Globus pallidus (tissue), 1 donor: ENCODE results near the gene KIFAP3.
A peak's percentile ranks its signal among the peaks of the same experiment; 100 is the strongest.

Source experiments
- DNase-seq: peaks from one replicate; pipeline ENCODE4 v3.0.0-alpha.2; 2015; ENCODE audit warnings: low spot score

KIFAP3 gene

GRCh38 chr1:169985757-169986156, 88.7 kb downstream of the KIFAP3 start:
- DNase-seq = no peak

DNA sequence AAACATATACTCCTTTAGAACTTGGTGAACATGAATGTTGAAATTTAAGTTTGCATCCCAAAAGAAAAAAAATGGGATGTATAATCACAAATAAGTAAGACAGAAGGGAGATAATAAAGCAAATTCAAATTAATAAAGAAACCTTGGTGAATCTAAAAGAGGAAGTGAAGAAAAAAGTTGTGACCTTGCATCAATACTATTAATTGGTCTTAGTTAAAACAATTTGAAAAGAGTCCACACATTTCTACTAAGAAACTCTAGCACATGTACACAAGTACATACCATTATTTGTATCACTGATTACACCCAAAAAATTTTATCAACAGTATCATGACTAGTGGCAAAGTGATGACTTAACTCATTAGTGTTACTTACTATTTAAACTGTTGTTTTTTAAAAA, 100.4 kb downstream of the KIFAP3 start:
- no peak for DNase-seq

GRCh38 chr1:169970114-169970513, 104.4 kb downstream of the KIFAP3 start:
- no peak for DNase-seq

DNA sequence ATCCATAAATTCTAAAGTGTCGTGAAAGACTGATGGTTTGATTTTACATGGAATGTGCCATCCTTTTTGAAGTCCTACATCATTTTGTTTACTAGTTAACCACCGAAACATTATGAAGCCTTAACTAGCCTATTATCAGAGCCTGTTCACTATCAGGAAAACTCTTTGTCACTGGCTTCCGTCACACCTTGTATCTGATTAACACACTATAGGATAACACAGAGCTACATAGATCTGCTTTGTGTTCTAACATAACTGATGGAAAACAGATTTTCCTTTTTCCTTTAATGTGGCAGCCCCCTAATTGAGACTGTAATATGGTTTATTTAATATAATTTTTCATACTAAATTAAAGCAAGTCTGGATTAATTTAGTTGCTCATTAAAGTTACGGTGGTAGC, 106.3 kb downstream of the KIFAP3 start:
- no peak for DNase-seq

- no peak for DNase-seq
These were observed 110.3 kb downstream of the KIFAP3 start for GRCh38 chr1:169964206-169964605.

GRCh38 chr1:169959686-169960085, 114.8 kb downstream of the KIFAP3 start:
- no peak for DNase-seq

DNA sequence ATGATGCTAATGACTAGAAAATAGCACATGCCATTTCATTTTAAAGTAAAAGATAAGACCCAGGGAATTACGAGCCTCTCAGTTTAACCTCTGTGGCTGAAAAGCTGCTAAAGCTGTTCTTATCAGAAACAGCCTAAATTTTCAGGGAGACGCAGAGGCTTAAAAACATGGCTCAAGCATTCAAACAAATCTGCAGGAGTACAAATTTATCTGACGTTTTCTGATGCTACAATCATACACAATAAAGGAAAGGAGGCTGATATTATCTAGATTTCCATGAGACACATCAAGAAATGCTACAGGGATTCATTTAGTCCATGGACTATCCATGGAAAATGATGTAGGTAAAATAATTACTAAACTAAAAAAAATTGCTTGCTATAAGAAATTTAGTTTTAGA, 115.5 kb downstream of the KIFAP3 start:
- DNase-seq = no peak

GRCh38 chr1:169957884-169958283, 116.6 kb downstream of the KIFAP3 start:
- no peak for DNase-seq

GRCh38 chr1:169951108-169951507, 123.4 kb downstream of the KIFAP3 start:
- no peak for DNase-seq

DNA sequence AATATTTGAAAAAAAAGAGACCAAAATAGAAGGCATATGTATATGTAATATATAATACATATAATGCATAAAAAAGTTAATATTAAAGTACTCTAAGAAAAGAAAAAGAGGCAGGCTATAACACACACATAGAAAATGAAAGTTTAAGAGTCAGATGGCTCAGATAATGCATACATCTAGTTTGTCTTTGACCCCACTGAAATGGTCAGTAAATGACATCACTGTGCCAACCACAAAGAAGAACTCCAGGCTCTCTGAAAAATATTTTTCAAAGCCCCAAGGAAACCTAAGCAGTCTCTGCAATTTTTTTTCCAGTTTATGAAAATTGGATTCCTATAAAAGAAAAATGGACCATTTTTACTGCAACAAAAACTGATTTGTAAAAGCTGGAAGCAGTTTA, 125.4 kb downstream of the KIFAP3 start:
- no peak for DNase-seq

GRCh38 chr1:169946206-169946605, 128.3 kb downstream of the KIFAP3 start:
- no peak for DNase-seq

DNA sequence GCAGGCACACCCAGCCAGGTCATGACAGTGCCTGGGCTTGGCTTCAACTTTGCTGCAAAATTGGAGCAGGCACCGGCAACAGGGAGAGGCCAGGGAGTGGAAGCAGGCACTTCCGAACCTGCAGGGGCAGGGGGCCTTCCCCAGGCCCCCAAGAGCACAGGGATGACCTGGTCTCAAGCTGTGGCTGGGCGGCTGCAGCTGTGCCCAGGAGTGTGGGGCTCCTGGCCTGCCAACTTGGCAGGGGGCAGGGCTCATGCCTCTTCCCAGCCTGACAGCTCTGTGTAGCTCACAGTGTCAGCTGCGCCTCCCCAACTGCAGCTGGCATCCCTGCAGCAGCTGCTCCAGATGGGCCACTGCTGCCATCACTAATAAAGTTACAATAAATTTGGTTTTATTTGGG, 129.3 kb downstream of the KIFAP3 start:
- DNase-seq = peak; percentile 22

DNA sequence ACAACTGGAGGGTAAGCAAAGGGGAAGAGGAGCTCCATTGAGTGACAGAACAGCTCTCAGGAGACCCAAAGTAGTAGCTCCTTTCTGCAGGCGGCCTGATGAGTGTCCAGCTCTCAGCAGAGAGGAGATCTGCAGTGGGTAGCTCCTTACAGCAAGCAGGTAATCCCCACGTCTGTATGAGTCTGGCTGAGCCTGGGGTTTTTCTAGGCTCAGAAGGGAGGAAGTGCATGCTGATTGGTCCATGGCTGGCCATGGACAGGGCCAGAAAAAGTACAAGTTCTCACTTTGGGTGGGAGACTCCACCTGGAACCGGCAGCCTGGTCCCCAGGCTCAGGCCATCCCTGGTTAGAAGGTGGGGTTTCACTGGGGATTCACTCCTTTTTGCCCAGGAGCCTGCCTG, 129.9 kb downstream of the KIFAP3 start:
- no peak for DNase-seq

DNA sequence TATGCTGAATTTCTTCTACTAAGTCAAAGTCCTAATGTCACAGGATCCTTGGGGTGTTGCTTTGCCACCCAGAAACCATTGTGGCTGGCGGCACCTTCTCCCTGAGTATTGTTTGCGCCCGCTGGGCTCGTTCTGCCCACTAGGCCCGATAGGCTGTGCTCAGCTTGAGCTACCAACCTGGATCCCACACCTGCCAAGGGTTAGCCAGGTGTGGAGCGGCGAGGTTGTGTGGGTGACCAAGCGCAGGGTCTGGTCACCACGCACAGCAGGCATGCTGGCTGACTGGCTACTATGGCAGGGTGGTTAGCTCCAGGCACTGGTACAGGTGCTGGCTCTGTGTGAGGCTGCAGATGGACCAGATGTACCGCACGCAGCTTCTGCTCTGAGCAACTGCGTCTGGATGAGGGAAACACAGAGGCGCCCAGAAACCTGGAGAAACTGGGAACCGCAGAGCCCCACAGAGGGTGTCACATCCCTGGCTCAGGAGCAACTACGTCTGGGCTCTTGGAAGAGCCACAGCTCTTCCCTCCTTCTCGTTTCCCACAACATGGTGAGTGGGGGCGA, 130.4 kb downstream of the KIFAP3 start:
- no peak for DNase-seq

DNA sequence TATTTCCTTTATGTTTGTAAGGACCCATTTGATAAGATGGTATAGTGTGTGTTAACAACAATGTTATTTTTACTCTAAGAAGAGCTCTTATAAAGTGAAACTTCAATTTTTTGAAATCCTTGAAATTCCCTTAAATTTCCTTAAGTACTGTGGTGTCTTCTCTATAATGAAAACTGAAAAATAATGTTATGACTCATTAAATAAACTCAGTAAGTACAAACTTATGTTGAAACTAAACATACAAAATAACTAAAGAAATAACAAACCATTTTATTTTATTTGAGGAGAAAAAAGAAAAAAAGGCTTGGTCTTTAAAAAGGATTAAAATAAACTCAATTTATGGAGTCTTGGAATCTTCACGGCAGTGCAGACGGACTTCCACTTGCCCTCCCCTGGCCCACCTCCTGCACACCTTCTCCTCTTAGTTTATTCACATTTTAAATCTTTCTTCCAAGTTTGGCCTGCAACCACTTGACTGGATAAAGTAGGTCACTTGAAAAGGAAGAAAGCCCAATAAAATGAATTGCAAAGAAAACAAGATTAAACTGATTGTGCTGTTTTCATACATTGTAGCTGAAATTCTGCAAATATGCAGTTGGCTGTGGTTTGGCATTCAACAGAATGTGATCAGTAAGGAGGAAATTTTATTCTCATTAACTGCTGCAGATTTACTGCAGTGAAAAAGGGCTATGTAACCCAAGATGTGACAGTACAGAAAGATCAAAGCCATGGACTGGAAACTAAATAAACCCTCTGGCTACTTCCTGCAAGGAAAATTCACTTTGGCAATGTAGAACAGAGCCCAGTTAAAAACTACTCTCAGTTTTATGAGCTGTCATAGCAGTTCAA, 132.3 kb downstream of the KIFAP3 start:
- DNase-seq = no peak

GRCh38 chr1:169933984-169934725, 140.3 kb downstream of the KIFAP3 start:
- no peak for DNase-seq

- DNase-seq = no peak
These were observed 142.7 kb downstream of the KIFAP3 start for GRCh38 chr1:169931795-169932231.

DNA sequence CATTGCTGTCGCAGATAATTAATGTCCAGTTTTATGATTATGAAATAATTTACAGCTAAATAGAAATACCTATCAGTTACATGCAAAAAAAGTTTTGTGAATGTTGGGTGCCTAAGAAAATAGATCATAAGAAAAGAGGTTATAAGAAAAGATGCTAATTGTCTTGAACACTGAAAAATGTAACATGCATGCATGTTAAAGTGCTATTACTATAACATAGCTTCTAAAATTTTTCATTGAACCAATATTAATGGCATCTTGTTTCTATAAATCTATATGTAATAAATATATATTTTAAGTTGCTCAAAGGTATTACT, 145.3 kb downstream of the KIFAP3 start:
- no peak for DNase-seq

GRCh38 chr1:169928438-169929209, 145.9 kb downstream of the KIFAP3 start:
- DNase-seq = peak; percentile 22

- DNase-seq = no peak
These were observed 148.7 kb downstream of the KIFAP3 start for GRCh38 chr1:169925505-169926482.

DNA sequence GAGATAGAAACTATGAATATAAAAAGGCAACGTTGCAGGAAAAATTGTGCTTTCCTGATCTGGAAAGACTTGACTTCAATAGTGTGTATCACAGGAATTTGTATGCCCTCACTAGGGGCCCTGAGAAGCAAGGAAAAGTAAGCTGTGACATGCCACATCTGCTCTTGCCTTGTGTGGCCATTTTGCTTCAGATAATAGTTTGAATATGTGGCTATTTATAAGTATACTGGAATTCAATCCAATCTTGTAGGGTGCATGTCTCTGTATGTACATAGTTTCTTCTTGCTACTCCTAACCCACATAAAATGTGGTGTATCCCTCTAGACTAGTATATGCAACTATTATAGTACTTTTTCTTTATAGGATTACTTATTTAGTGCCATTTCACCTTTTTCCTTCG, 149.7 kb downstream of the KIFAP3 start:
- no peak for DNase-seq
